ENCODE data around the gene HIGD1C.

Gene HIGD1C

DNA sequence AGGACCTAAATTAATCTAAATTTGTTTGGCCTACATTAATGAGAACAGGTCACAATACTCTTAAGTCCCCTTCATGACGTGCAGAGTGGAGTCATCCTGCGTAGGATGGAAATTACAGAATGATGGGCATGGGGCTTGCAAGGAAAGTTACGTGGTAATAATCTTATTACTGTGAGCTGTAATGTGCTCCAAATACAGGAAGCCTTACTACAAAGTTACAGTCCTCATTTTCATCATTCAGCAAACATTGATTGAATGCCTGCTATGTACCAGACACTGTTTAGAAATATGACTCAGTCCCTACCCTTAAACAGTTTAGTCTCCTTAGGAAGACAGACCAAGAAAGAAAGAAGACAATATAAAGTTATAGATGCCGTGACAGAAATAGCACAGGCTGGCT lies 9.4 kb downstream of the HIGD1C start:
- TF ChIP-seq, protein P1, sequence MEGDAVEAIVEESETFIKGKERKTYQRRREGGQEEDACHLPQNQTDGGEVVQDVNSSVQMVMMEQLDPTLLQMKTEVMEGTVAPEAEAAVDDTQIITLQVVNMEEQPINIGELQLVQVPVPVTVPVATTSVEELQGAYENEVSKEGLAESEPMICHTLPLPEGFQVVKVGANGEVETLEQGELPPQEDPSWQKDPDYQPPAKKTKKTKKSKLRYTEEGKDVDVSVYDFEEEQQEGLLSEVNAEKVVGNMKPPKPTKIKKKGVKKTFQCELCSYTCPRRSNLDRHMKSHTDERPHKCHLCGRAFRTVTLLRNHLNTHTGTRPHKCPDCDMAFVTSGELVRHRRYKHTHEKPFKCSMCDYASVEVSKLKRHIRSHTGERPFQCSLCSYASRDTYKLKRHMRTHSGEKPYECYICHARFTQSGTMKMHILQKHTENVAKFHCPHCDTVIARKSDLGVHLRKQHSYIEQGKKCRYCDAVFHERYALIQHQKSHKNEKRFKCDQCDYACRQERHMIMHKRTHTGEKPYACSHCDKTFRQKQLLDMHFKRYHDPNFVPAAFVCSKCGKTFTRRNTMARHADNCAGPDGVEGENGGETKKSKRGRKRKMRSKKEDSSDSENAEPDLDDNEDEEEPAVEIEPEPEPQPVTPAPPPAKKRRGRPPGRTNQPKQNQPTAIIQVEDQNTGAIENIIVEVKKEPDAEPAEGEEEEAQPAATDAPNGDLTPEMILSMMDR (IDR thresholded peaks at IDR 0.05; ENCODE audit: low read depth, low read length, missing control alignments): no peak
- DNase-seq (ENCODE audit: low read depth): no peak
- no peak overlapping the region for H3K4me3 ChIP-seq (ENCODE audit: low read depth, low read length)

DNA sequence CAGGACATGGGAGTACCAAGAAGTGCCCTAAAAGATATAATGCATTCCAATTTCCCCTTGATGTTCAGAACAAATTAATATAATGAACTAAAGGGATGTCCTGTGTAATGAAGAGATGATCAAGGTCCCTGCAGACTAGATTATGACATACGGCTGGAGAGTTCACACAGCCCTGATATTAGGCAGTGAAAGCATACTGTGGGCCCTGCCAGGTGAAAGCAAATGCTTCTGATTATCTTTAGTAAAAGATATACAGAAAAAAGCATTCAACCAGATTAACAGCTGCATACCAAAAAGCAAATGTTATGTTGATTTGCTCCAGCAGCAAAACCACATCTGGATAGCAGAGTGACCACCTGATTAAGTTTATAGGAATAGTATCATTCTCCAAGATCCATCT lies 12.1 kb downstream of the HIGD1C start:
- no peak for DNase-seq (ENCODE audit: low read depth)
- no peak overlapping the region for H3K4me3 ChIP-seq (ENCODE audit: low read depth, low read length)
- TF ChIP-seq, protein P1 (IDR thresholded peaks at IDR 0.05; ENCODE audit: low read depth, low read length, missing control alignments): no peak

DNA sequence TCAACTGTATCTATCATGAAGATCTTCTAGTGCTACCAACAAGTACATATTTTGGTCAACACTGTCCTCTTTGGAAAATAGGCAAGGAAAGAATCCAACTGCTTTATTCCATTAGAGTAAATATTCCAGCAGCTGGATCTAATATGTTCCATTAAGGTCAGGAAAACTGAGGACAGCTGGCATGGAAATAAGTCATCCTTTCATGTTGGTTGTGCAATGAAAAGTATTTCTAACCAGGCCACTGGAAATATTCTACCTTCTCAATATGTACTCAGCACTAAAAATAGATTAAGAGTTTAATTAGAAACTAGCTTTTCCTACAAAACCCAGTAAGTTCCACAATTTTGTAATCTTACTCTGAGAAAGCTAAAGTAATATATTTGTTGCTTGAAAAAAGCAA lies 19.6 kb downstream of the HIGD1C start:
- DNase-seq (ENCODE audit: low read depth): no peak
- TF ChIP-seq, protein P1 (IDR thresholded peaks at IDR 0.05; ENCODE audit: low read depth, low read length, missing control alignments): no peak
- no peak overlapping the region for H3K4me3 ChIP-seq (ENCODE audit: low read depth, low read length)

DNA sequence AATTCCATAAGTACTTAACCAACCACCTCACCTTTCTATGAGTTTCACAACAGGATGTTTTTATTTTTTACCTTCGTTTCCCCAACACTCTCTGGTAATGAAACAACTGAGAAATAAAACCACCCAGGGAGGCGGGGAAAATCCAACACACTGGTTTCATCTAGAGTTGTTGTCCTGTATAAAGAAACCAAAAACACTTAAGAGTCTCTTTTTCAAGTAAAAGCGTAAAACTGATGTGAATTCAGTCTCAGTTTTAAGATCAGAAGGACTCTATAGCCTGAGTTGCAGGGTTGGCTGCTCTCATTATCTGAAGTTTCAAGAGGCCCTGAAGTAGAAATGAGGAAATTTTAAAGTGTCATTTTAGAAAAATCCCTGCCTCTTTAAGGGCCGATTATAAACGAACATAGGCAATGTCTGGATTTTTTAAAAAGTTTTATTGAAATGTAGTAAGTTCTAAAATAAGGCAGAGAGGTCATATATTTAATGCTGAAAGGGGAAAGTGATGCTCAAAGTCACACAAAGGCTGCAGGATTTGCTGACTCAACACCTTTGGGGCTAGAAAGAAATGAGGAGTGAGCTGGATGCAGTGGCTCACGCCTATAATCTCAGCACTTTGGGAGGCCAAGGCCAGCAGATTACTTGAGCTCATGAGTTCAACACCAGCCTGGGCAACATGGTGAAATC lies 27.2 kb downstream of the HIGD1C start:
- no peak overlapping the region for H3K4me3 ChIP-seq (ENCODE audit: low read depth, low read length)
- TF ChIP-seq, protein P1 (IDR thresholded peaks at IDR 0.05; ENCODE audit: low read depth, low read length, missing control alignments): no peak
- peak; percentile 46 for DNase-seq (ENCODE audit: low read depth)

DNA sequence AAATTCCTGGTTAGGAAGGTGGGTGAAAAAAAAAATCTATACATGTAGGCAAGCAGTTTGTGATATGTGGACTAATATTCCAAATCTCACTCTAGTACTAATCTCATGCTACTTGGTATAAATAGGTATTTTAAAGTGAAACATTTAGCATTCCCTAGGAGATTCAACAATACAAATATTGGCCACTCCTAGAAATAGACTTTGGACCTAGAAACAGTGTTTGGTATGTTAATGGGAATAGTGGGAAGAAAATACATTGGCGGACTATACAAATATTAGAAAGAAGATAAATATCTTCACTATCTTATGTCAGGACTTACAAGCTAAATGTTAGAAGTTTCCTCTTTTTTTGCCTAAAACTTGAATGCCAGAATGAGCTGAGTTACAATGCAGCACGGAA lies 28.2 kb downstream of the HIGD1C start:
- no peak overlapping the region for H3K4me3 ChIP-seq (ENCODE audit: low read depth, low read length)
- DNase-seq (ENCODE audit: low read depth): no peak
- TF ChIP-seq, protein P1 (IDR thresholded peaks at IDR 0.05; ENCODE audit: low read depth, low read length, missing control alignments): no peak

DNA sequence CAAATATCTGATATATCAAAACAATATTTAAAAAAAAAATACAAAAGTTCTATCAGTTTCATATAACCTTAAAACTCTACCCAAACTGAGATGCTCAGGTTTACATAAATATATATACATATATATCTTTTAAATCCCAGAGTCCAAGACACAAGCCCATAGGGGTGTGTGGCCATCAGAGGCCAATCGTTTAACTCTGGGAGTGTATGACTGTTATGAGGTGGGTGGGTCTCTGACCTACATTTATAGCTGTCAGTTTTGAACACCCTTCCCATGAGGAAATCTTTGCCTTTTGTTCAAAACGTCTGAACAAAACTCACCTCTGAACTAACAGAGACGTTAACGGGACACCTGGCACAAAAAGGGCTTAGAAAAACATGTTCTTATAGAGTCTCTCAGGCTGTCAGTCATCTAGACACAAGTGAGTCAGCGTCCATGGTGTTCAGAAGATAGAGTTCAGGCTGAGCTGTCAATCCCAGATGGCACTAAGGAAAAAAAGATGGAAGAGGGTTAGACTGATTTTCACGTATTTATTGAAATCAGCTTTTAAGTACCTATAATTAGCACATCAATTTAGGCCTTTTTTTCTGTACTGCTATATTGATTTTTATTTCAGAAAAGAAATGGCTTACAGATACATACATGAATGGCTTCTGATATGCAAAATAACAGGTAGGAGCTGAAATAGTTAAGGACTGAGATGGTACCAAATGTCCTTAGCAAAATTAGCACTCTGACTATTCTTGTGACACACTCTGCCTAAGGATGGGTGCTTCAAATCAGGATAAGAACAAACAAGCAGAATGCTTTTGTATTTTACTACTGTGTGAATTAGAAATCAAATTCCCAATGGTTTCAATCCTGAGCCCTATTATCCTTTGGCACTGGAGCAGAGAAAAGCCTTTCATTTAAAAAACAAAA lies 29.2 kb downstream of the HIGD1C start:
- TF ChIP-seq, protein P1 (IDR thresholded peaks at IDR 0.05; ENCODE audit: low read depth, low read length, missing control alignments): no peak

More for the DNA sequence above, 29.2 kb downstream of the HIGD1C start:
- no peak overlapping the region for H3K4me3 ChIP-seq (ENCODE audit: low read depth, low read length)
- no peak for DNase-seq (ENCODE audit: low read depth)

Measured in GM12864 (cell line).